Measurements from ENCODE around the gene PSMD5. TPM values are rescaled to one million over a fixed set of nuclear protein-coding genes. Genes with fewer than 3 reads are reported as not detected.
A peak's percentile ranks its signal among the peaks of the same experiment; 100 is the strongest.

Gene PSMD5
- total and polyA plus RNA-seq, 10 of the 15 experiments (the other 5 are each of a cell fraction or from before 2014, with no cell fraction given), result 8.8 to 47.7 (median 25.1) TPM

GRCh38 chr9:120851449-120851848 is 8.7 kb upstream of the PSMD5 start:
- TF ChIP-seq BCL3 (IDR thresholded peaks at IDR 0.05; ENCODE audit: borderline replicate concordance, insufficient read depth, low read depth, low read length, poor library complexity, severe bottlenecking) (peak; percentile 25), SREBF1 (IDR thresholded peaks at IDR 0.05; ENCODE audit: low read length) (no peak), LARP7 (IDR thresholded peaks at IDR 0.05) (no peak), POLR2A (IDR thresholded peaks at IDR 0.05; ENCODE audit: low read depth, low read length) (peak; percentile 17; the same call in 1 of the 2 replicates), RAD51 (IDR thresholded peaks at IDR 0.05) (no peak)
- CTCF ChIA-PET, result no interaction called here

GRCh38 chr9:120850315-120850714 is 7.6 kb upstream of the PSMD5 start:
- CTCF ChIA-PET, result no interaction called here
- no peak overlapping the region for H3K27ac ChIP-seq (ENCODE audit: control insufficient read depth, insufficient read depth)

More at GRCh38 chr9:120851449-120851848, 8.7 kb upstream of the PSMD5 start:
- no TSS peak for BruUV-seq (replicated peaks)
- no peak overlapping the region for H3K4me2 ChIP-seq (ENCODE audit: control insufficient read depth, insufficient read depth)
- ChIA-PET RAD21 (ENCODE audit: unreplicated experiment) (no interaction called here), SMC1A (ENCODE audit: uncharacterized antibody, unreplicated experiment) (no interaction called here), POLR2A (no interaction called here)
- no peaks in the 10 kb centered on the region for H4K20me1 ChIP-seq (ENCODE audit: control insufficient read depth, insufficient read depth)
- no peak overlapping the region for H2AFZ ChIP-seq (ENCODE audit: control insufficient read depth, low read depth, low read length)
- ATAC-seq (no peak), DNase-seq (ENCODE audit: low read depth, low spot score) (no peak), FAIRE-seq (no peak)
- H3K27me3 ChIP-seq (replicated peaks in 1 of 2; ENCODE audit: control insufficient read depth in 2 of 2, insufficient read depth in 2 of 2, low read length in 1 of 2), result no peaks in the 10 kb centered on the region
- in situ Hi-C loops (cut with MboI), result no loop called here
- H3K36me3 ChIP-seq (ENCODE audit: control insufficient read depth in 2 of 2, insufficient read depth in 2 of 2, low read length in 1 of 2), result peaks cover 0 to 10% of the 10 kb centered on the region in 2 experiments
- no peaks in the 10 kb centered on the region for H3K4me1 ChIP-seq (ENCODE audit: control insufficient read depth, insufficient read depth, low read length)
- intact Hi-C loops (cut with micrococcal nuclease; ENCODE audit: unreplicated experiment), result no loop called here
- no peak overlapping the region for H3K9ac ChIP-seq (ENCODE audit: control insufficient read depth, insufficient read depth, low read length)
- no peaks in the 10 kb centered on the region for H3K79me2 ChIP-seq (ENCODE audit: control insufficient read depth, insufficient read depth, low read length)
- no peak overlapping the region for H3K27ac ChIP-seq (ENCODE audit: control insufficient read depth, insufficient read depth)
- 92% methylated on average over 1 of the region's 1 CpG for WGBS (ENCODE audit: insufficient coverage, insufficient replicate concordance, low lambda C conversion rate, missing lambda C conversion rate)
- no peaks in the 10 kb centered on the region for H3K9me3 ChIP-seq (replicated peaks; ENCODE audit: control insufficient read depth, insufficient read depth, low read length)
- no peak overlapping the region for H3K4me3 ChIP-seq

More at GRCh38 chr9:120850315-120850714, 7.6 kb upstream of the PSMD5 start:
- TF ChIP-seq SMAD5 (IDR thresholded peaks at IDR 0.05; ENCODE audit: low read depth) (no peak), IRF4 (IDR thresholded peaks at IDR 0.05; ENCODE audit: low read depth, low read length) (no peak), SRF (IDR thresholded peaks at IDR 0.05; ENCODE audit: low read depth in 2 of 2, low read length in 2 of 2) (no peak), NR2C2 (IDR thresholded peaks at IDR 0.05; ENCODE audit: borderline replicate concordance, control insufficient read depth, insufficient read length, low read depth) (no peak), USF2 (IDR thresholded peaks at IDR 0.05; ENCODE audit: borderline replicate concordance, low read depth, low read length) (no peak)
- ChIA-PET POLR2A (no interaction called here), RAD21 (ENCODE audit: unreplicated experiment) (no interaction called here), SMC1A (ENCODE audit: uncharacterized antibody, unreplicated experiment) (interaction anchor here (0.9 kb wide), 1 partner anchor 18 kb away, joined by 3 read pairs; no protein-coding TSS in a partner anchor)
- H2AFZ ChIP-seq (ENCODE audit: control insufficient read depth, low read depth, low read length), result no peak overlapping the region
- BruUV-seq (replicated peaks), result no TSS peak
- in situ Hi-C loops (cut with MboI) (no loop called here), intact Hi-C loops (cut with micrococcal nuclease; ENCODE audit: unreplicated experiment) (no loop called here)
- peaks cover 0 to 14% of the 10 kb centered on the region in 2 experiments; a peak in 3 of 4 replicates for H3K36me3 ChIP-seq (ENCODE audit: control insufficient read depth in 2 of 2, insufficient read depth in 2 of 2, low read length in 1 of 2)
- H3K4me3 ChIP-seq, result no peak overlapping the region
- DNase-seq (ENCODE audit: low read depth, low spot score) (no peak), ATAC-seq (no peak), FAIRE-seq (no peak)
- no peak overlapping the region for H3K9ac ChIP-seq (ENCODE audit: control insufficient read depth, insufficient read depth, low read length)
- no peak overlapping the region for H3K4me2 ChIP-seq (ENCODE audit: control insufficient read depth, insufficient read depth)
- H4K20me1 ChIP-seq (ENCODE audit: control insufficient read depth, insufficient read depth), result no peaks in the 10 kb centered on the region
- H3K4me1 ChIP-seq (ENCODE audit: control insufficient read depth, insufficient read depth, low read length), result no peaks in the 10 kb centered on the region
- no peaks in the 10 kb centered on the region for H3K79me2 ChIP-seq (ENCODE audit: control insufficient read depth, insufficient read depth, low read length)
- H3K9me3 ChIP-seq (replicated peaks; ENCODE audit: control insufficient read depth, insufficient read depth, low read length), result no peaks in the 10 kb centered on the region
- WGBS (ENCODE audit: insufficient coverage, insufficient replicate concordance, low lambda C conversion rate, missing lambda C conversion rate), result 74% methylated on average over 3 of the region's 3 CpGs
- H3K27me3 ChIP-seq (replicated peaks in 1 of 2; ENCODE audit: control insufficient read depth in 2 of 2, insufficient read depth in 2 of 2, low read length in 1 of 2), result no peaks in the 10 kb centered on the region

Measured in GM12878 (cell line).